Activated CD8-positive, alpha-beta memory T cell treated with anti-CD3 and anti-CD28 coated beads for 48 hours (primary cell): ENCODE data around the gene SHANK1.

Experiments used
- DNase-seq, 3 experiments: peaks; one replicate each; pipeline ENCODE4 v3.0.0-alpha.2; 2020; ENCODE audit warnings: low read depth in 2 of 3, low spot score in 2 of 3

The SHANK1 gene

DNA sequence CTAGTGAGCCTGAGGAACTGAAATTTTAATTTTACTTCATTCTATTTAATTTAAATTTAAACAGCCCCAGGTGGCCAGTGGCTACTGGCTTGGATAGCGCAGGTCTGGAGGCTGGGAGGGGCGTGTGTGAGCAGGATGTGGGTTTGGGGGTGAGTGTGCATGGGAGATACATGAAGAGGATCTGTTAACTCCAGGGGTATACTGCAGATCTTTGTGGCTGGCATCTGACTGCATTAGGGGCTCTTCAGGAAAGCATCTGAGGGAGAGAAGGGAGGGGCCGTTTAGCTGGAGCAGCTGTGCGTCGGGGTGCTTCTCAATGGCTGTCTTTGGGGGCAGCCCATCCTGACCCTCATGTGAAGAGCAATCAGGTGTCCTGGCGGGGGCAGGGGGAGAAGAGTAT, 6.8 kb downstream of the SHANK1 start:
- DNase-seq, result no peak

DNA sequence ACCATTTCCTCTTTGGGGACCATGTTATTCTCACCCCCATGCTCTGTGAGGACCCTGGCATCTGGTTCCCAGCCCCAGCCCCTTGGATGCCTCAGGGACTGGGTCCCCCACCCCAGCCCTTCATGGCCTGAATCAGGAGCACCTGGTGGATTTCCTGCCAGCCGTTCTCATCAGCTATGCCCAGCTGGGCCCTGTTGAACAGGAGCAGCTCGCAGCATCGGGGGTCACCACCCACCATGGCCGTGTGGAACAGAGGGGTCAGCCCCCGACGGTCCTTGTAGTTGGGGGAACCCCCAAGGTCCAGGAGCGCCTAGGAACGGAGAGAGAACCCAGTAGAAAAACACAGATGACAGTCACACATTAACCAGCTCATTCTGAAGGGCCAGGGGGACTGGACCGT, 7.8 kb downstream of the SHANK1 start:
- no peak for DNase-seq

DNA sequence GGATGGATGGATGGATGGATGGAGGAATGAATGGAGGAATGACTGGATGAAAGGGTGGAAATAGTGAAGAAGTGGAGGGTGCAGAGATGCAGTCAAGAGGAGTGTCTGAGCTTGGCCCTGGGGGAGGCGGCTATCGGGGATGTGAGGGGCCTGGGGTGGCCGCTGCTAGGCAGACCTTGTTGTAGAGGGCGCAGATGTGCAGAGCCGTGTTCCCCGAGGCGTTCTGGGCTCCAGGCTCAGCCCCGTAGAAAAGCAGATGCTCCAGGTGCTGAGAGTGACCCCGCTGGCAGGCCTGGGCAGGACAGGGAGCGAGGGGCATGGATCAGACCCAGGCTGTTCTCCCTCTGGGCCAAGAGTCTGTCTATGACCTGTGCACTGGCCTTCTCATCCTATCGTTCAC, 8.4 kb downstream of the SHANK1 start:
- DNase-seq, result no peak

DNA sequence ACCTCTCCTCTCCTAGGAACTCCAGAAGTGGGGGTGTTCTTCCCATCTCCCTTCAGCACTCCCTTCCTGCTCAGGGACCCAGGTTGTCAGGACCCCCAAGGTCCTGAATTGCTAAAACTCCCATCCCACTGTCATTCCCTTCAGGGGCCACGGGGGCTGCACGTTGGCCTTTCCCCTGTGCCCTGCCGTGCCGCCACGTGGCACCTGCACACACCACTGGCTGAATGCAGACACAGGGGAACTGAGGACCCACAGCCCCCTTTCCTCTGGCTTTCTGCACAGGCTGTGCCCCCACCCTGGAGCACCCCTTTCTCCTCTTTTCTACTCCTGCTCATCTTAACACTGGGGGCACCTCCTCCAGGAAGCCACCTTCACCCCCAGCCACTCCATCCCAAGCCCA, 9.0 kb downstream of the SHANK1 start:
- DNase-seq, result no peak

DNA sequence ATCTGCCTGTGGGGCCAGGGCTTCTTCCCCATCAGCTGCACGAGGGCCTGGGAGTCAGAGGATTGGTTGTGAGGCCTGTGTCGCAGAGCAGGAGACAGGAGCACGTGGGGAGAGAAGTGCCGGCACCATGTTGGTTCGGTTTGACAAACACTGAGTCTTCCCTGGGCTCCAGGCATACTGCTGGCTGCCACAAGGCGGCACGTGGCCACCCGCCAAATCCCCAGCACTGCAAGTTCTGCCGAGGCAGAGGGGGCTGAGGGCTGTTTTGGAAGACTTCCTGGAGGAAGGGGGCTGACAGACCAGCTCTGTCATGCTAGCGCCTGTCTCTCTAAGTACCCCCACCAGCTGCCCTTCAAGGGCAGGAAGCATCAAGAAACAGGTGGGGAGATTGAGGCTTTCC, 9.5 kb downstream of the SHANK1 start:
- DNase-seq, result no peak

DNA sequence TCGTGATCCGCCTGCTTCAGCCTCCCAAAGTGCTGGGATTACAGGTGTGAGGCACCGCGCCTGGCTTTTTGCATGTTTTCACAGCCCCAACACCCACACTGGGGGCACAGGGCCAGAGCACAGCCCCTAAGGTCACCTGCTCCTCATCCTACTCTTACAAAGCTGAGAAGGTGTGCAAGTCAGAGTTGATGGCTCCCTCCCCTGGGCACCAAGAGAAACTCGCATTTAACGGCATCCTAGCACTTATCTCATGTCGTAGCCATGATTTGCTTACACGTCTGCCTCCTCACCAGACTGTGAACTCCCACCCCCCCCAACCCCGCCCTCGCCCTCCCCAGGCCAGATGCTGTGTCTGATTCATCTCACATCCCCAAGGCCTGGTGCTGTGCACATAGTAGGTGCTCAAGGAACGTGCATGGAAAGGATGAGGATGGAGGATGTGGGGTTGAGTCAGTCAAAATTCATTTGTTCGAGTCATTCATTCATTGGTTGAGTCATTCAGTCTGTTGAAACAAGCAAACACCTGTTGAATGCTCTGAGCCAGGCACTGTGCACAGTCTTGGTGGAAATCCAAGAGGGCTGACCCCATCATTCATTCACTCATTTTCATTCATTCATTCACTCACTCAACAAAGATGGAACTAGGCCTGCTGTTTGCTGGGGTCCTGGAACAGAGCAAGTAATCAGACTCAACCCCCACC, 11.3 kb downstream of the SHANK1 start:
- no peak for DNase-seq

DNA sequence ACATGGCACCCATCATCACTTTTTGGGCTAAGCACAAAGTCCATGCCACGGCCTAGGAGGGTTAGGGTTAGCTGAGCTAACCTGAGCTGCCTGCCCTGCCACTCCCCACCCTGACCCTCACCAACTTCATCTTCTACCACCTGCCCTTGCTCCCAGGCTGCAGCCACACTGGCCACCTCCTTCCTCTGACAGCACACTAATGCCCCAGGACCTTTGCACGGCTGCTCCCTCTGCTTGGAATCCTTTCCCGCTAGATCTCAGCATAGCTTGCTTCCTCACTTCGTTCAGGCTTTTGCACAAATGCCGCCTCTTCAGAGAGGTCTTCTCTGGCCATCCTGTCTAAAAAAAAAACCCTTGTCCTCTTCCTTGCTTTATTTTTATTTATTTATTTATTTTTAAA, 13.2 kb downstream of the SHANK1 start:
- DNase-seq, result no peak

DNA sequence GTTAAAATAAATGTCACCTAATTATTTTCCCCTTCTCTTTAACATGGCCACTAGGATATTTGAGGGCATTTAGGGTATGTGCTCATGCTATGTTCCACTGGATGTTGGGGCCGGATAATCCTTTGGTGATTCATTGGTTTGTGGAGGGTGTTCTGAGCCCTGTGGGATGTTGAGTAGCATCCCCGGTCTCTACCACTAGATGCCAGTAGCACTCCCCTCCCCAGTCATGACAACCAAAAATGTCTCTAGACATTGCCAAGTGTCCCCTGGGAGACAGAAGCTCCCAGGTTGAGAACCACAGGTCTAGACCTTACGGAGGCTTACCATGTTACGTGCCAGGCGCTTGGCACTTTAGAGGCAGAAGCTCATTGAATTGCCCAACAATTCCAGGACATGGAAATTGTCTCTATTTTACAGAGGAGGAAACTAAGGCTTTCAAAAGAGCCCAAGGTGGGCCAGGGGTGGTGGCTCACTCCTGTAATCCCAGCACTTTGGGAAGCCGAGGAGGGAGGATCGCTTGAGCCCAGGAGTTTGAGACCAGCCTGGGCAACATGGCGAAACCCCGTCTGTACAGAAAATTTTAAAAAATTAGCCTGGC, 14.1 kb downstream of the SHANK1 start:
- DNase-seq, result no peak

DNA sequence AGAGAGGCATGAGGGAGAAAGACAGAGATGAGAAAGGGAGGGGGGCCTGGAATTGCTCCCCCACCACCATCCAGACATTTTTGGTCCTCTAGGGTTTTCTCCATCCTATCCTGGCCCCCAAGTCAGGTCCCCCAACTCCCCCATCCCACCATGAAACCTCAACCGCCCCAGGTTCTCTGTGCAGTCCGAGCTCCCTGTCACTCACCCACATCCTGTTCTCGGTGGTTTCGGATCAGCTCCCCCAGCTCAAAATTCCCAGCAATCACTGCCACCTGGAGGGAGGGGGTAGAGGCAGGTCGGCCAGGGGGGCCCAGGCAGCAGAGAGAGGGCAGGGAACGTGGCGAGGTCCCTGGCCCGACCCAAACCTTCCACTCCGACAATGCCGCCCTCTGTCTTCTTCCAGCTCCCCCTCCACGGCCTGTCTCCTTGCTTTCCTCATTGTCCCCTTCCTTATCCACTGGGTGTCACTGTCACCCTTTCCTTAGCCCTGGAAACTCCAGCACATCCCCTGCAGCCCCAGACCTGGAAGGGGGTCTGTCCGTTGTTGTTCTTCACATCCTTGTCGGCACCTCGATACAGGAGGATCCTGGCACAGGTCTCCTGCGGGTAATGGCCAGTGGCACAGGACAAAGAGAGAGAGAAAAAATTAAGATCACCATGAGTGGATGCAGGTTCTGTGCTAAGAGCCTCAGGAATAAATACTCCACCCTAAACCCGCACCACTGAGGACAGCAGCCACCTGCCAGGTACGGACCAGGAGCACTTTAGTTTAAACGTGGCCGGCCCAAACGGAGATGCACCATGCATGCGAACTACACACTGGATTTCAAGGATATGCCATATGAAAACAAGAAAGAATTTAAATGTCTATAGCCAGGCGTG, 15.4 kb downstream of the SHANK1 start:
- no peak for DNase-seq

DNA sequence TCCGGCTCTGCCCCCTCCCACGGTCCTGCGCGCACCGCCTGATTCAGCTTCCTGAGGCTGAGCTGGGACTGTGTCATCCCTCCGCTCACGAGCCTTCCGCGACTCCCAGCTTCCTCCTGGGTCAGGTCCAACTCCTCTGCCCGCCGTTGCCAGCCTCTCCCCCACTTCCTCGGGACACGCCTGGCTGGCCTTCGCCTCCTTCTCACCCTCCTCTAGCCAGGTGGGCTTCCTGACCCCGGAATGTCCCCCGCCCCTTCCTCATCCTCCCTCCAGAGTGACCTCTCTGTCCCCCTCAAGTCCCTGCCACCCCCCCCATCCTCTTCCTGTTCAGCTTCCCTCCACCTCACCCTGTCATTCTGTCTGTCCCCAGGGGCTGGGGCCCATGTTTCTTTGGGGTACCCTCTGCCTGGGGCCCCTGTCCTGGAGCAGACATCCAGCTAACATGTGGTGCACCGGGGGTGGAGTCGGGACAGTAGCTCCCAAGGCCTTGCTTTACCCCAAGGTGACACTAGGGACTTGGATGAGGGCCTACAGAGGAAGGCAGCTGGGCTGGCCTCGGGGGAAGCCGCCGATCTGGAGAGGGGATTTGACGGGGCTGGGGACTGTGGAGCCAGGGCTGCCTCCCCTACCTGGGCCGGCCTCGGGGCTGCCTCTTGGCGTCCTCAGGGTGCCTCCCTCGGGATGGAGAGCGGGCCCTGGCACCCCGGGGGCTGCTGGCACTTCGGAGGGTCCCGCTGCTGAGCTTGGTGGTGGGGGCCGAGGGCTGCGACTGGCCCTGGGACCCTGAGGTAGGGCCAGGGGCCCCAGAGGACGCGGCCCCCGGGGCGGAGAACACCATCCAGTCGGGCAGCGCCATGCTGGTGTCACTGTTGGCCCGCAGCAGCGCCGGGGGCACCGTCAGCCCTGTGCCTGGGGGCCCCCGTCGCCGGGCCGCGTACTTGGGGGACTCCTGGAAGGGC, 16.5 kb downstream of the SHANK1 start:
- DNase-seq, result no peak

DNA sequence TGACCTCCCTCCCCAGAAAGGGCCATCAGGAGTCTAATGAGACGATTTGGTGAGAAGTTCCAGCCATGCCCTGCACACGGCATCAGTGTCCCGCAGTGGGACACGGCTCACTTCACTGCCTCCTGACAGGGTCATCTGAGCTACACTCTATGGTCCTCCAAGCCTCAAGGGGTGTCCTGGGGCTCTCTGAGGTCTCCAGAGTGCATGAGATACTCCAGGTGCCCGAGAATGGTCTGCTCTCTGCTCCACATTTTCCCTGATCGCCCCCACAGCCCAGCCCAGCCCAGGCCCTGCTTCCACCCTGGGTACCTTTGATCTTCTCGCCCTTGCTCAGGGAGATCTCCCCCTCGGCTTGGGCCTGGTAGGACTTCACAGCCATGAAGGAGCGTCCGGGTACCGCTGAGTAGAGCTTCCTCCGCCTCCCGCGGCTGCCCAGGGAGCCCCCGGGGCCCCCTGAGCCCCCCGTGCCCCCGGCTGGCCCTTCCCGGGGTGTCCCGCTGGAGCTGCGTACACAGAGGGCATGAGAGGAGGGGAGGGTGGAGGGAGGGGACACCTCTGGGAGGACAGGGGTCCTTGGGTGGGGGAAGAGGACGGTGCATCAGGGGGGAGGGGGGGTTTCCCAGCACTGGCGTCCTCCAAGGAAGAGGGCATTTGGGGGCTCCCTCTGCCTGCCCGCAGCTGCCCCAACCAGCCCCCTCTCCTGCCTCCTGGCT, 17.3 kb downstream of the SHANK1 start:
- DNase-seq, result no peak

DNA sequence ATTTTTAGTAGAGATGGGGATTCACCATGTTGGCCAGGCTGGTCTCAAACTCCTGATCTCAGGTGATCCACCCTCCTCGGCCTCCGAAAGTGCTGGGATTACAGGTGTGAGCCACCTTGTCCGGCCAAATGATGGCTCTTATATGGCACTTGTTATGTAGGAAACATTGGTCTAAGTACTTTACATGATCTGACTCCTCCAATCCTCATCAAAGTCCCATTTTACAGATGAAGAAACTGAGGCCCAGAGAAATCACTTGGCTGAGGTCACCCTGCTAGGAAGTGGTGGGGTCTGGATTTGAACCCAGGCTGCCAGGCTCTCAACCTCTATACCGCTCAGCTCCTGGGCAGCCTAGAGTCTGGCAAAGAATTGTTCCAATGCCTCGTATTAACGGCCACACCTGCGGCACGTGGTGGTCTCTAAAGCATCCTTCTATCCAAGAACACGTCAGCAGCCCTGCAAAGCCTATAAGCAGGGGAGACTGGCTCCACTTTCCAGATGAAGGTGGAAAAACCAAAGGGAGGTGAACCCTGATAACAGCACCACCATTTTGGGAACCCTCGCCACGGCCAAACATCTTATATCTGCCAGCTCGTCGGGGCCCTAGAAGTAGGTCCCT, 18.1 kb downstream of the SHANK1 start:
- no peak for DNase-seq

DNA sequence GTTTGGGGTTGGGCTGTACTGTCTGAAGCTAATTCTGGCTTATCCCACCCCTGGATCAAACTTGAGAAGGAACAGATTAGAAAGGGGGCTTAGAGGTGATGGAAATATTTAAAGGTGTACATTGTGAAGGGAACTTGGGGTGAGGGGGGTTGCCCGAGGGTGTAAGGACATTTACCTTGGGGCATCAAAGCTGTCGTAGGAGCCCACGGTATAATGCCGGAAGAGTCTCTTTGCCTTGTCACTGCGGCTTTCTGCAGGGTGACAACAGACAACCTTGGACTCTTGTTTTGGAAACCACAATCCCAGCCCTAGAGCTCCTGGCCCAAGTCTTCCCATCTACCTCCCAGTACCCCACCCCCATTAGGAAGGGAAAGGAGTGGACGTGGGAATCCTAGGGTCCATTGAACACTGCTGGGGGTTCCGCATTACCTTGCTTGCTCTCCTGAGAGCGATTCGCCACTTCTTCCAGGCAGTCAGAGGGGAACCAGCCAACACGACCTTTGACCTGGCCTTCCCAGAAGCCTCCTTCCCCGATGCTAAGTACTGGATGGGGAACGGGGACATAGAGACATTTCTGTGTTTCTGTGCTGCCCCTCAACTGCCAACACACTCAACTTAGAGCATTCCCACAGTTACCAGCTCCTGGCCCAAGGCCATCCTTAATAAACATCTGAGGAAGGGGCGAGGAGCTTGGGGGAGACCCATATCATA, 22.0 kb downstream of the SHANK1 start:
- DNase-seq, result no peak

DNA sequence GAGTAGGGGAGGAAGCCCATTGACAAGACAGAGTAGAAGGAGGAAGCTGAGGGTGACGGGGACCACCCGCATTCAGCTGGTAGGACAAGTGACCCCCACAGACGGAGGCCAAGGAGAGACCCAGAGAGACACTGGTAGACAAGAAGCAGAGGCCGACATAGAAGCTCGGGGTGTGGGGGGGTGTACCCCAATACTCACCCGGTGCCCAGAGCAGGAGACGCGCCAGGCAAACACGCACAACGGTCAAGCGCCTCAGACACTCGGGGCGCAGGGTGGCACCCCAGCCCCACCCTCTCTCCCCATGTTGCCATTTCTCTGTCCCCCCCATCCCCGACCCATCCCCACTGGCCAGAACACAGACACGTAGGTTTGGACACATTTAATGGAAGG, 23.5 kb downstream of the SHANK1 start:
- DNase-seq, result no peak

DNA sequence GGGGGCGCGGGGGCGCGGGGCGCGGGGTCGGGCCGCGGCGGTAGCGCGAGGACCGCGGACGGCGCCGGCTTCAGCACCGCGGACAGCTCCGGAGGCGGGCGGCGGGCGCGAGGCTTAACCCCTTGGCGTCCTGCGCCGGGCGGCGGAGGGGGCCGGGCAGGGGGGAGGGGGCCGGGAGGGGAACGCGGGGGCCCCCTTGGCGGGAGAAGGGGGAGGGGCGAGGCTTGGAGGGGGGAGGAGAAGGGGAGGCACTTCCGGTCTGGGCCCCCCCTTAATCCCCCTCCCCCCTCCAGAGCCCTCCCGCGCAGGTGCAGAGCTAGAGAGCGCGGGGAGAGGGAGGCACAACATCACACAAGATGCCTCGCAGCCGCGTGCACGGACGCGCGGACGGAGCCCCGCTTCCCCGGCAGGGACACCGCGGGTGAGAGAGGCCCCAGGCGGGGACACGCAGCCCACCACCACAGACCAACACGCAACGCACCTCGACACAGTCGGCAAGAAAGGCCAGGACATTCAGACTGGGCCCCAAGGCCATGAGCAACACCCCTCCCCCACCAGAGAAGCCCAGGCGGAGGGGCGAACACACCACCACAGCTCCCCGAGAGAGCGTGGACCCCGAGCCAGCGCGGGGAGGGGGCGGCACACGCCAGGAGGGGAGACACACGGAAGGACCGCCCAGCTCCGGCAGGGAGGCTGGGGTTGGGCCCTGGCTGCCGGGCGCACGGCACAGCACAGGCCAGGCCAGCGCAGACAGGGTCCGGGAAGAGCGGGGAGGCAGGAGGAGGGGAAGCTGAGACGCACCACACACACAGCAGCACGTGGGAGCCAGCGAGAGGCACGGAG, 24.1 kb downstream of the SHANK1 start:
- no peak for DNase-seq

DNA sequence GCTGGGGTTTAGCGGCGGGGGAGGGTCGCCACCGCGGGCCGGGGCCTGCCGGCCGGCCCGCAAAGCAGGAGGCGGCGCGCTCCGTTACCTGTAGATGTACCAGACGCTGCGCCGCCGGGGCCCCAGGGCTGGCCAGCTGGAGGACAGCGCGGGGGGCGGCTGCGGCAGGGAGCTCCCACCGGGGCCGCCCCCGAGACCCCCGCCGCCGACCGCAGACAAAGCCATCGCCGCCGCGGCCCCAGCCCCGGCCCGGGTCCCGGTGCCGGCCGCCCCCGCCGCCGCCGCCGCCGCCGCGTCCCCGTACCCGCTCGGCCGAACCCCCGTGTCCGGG, 24.8 kb downstream of the SHANK1 start:
- DNase-seq, result no peak

DNA sequence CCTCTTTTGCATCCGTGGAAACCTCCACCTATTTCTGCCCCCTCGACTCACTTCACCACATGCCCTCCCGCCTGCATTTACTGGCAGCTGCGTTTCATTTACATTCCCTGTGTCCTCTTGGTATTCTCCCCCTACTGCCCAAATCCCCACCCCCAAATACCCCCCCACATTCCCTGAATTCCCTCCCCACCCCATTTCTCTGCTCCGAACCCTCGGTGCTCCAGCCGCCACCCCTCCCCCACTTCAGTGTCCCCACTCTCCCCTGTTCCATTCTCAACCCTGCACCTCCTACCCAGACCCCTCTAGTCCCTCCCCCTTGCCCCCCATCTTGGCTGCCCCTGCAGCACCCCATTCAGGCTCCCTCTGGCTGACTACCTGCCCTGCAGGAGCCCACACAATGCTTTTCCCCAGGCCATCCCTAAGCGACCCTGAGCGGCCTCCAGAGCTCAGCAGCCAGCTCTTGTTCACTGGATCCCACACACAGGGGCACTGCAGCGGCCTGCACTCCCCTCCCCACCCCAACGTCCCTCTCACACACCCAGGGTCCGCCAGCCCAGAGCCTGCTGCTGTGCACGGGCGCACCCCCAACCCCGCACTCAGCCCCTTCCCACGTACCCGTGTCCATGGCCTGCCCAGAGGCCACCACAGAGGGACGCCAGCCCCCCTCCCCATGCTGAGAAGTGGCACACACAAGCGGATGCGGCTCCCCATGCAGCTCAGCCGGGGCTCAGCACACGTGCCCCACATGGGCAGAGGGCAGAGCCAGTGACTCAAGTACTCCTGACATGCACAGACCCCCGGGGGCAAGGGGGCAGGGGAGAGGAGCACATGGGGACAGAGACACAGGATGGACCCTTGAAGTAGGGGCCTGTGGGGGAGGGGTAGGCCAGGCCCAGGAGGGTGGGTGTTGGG, 26.3 kb downstream of the SHANK1 start:
- DNase-seq, result no peak

DNA sequence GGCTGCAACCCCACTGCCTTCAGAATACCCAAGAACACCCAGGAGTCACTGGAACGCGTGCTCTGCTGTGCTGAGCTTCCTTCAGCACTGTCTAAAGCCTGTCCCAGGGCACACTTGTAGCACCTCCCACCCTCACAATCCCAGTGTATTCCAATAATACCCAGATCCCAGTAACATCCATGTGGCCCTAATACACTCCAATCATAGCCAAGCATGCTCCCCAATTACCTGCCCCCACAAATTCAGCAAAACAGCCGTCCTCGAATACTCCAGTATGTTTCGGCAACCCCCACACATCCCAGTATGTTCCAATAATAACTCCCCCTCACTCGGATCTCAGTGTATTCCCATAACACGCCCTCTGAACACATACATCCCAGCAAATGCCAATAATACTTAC, 29.2 kb downstream of the SHANK1 start:
- DNase-seq, result no peak
